WTC11 (cell line): ENCODE results near the gene COBL. TPM values are rescaled to one million over a fixed set of nuclear protein-coding genes. Genes with fewer than 3 reads are reported as not detected.

Experiments
- ATAC-seq: fragments of 200-7000 bp; cut with Tn5 transposase; 2 replicates; pipeline ENCODE4 v1.10.0; 2021; ENCODE audit warnings: mild to moderate bottlenecking, moderate library complexity
- CTCF ChIA-PET: fragments of 300-600 bp; sonication (Branson Sonifier 250); formaldehyde crosslinking; loops from one replicate; lab custom pipeline; 2021; ENCODE audit warnings: antibody characterized with exemption; lab: Charles Lee
- POLR2A ChIA-PET: fragments of 350-600 bp; sonication (Branson Sonifier 250); formaldehyde crosslinking; loops from one replicate; lab custom pipeline; 2021; ENCODE audit warnings: antibody characterized with exemption; lab: Charles Lee
- DNase-seq: peaks from one replicate; pipeline ENCODE4 v3.0.0; 2021; ENCODE audit warnings: low spot score
- H3K27ac Mint-ChIP-seq: 2 replicates; pipeline ENCODE4 v1.8.0; 2021; ENCODE audit warnings: mixed read lengths
- H3K27me3 Mint-ChIP-seq: 2 replicates; pipeline ENCODE4 v1.8.0; 2021; ENCODE audit warnings: low read depth, mild to moderate bottlenecking, moderate library complexity, mixed read lengths
- H3K36me3 Mint-ChIP-seq: 2 replicates; pipeline ENCODE4 v1.8.0; 2021; ENCODE audit warnings: mixed read lengths
- H3K4me1 Mint-ChIP-seq: 2 replicates; pipeline ENCODE4 v1.8.0; 2022; ENCODE audit warnings: mixed read lengths
- H3K4me3 Mint-ChIP-seq: 2 replicates; pipeline ENCODE4 v1.8.0; 2021; ENCODE audit warnings: mild to moderate bottlenecking, moderate library complexity, mixed read lengths
- H3K9me3 Mint-ChIP-seq: 2 replicates; pipeline ENCODE4 v1.8.0; 2021; ENCODE audit warnings: mixed read lengths
- ARID4B ChIP-seq: sonication (generic); formaldehyde crosslinking; IDR thresholded peaks from 2 replicates; pipeline ENCODE4 v1.8.0; 2023; ENCODE audit warnings: missing genetic modification reagents, mild to moderate bottlenecking, borderline replicate concordance
- HMGA2 ChIP-seq: fragments of 250-450 bp; sonication (Bioruptor Pico); IDR thresholded peaks from 2 replicates; pipeline ENCODE4 v1.4.0; 2021; ENCODE audit warnings: mild to moderate bottlenecking, moderate library complexity
- IRF1 ChIP-seq: sonication (generic); formaldehyde crosslinking; IDR thresholded peaks from 2 replicates; pipeline ENCODE4 v1.8.0; 2023; ENCODE audit warnings: missing genetic modification reagents
- MAX ChIP-seq: sonication (generic); formaldehyde crosslinking; IDR thresholded peaks from 2 replicates; pipeline ENCODE4 v1.8.0; 2022; ENCODE audit warnings: mild to moderate bottlenecking, missing genetic modification reagents
- MLX ChIP-seq: sonication (generic); formaldehyde crosslinking; IDR thresholded peaks from 2 replicates; pipeline ENCODE4 v1.8.1; 2023; ENCODE audit warnings: mild to moderate bottlenecking, missing genetic modification reagents, moderate library complexity
- MYBL2 ChIP-seq: sonication (generic); formaldehyde crosslinking; IDR thresholded peaks from 2 replicates; pipeline ENCODE4 v1.8.1; 2023; ENCODE audit warnings: mild to moderate bottlenecking, moderate library complexity, missing genetic modification reagents
- PRRX2 ChIP-seq: fragments of 250-450 bp; sonication (Bioruptor Pico); IDR thresholded peaks from 2 replicates; pipeline ENCODE4 v1.8.0; 2021; ENCODE audit warnings: mild to moderate bottlenecking
- RORB ChIP-seq: fragments of 250-450 bp; sonication (Bioruptor Pico); IDR thresholded peaks from 2 replicates; pipeline ENCODE4 v1.9.0; 2021; ENCODE audit warnings: mild to moderate bottlenecking
- SOX15 ChIP-seq: fragments of 250-450 bp; sonication (Bioruptor Pico); IDR thresholded peaks from 2 replicates; pipeline ENCODE4 v1.9.0; 2021; ENCODE audit warnings: mild to moderate bottlenecking
- TEAD4 ChIP-seq: sonication (generic); formaldehyde crosslinking; IDR thresholded peaks from 2 replicates; pipeline ENCODE4 v1.8.0; 2022; ENCODE audit warnings: mild to moderate bottlenecking, missing genetic modification reagents
- ZNF671 ChIP-seq: fragments of 250-450 bp; sonication (Bioruptor Pico); IDR thresholded peaks from 2 replicates; pipeline ENCODE4 v1.8.0; 2021; ENCODE audit warnings: mild to moderate bottlenecking
- ZSCAN18 ChIP-seq: fragments of 250-450 bp; sonication (Bioruptor Pico); IDR thresholded peaks from 2 replicates; pipeline ENCODE4 v2.1.2; 2022; ENCODE audit warnings: mild to moderate bottlenecking, moderate library complexity
- total RNA-seq: library from RNA; stranded (reverse); gene quantifications from 3 replicates; pipeline ENCODE4 v1.2.3, GENCODE V29; 2021
- TF ChIP-seq, protein P1 (sequence below): sonication (generic); formaldehyde crosslinking; conservative IDR thresholded peaks from 2 replicates; pipeline ENCODE4 v1.8.1; 2023; ENCODE audit warnings: mild to moderate bottlenecking, low read depth, missing genetic modification reagents, moderate library complexity
- TF ChIP-seq, protein P2 (sequence below): fragments of 250-450 bp; sonication (Bioruptor Pico); IDR thresholded peaks from 2 replicates; pipeline ENCODE4 v1.9.0; 2021; ENCODE audit warnings: mild to moderate bottlenecking

COBL gene
- total RNA-seq, 1 experiment from 2014 or later = 36.5 TPM

- POLR2A ChIA-PET = no interaction called here
- no peak overlapping the region for H3K27ac Mint-ChIP-seq
These were observed 73.0 kb downstream of the COBL start for GRCh38 chr7:51243631-51244030.

More at GRCh38 chr7:51243631-51244030, 73.0 kb downstream of the COBL start:
- ATAC-seq (no peak), DNase-seq (no peak)
- H3K36me3 Mint-ChIP-seq = no peaks in the 10 kb centered on the region
- H3K27me3 Mint-ChIP-seq = no peaks in the 10 kb centered on the region
- peaks cover 4% of the 10 kb centered on the region; the same call in 1 of the 2 replicates for H3K9me3 Mint-ChIP-seq
- peaks cover 40% of the 10 kb centered on the region for H3K4me1 Mint-ChIP-seq
- TF ChIP-seq IRF1 (CRISPR knock-in tag) (no peak), MLX (CRISPR knock-in tag) (no peak), ZNF671 (CRISPR knock-in tag) (no peak), MYBL2 (CRISPR knock-in tag) (no peak), PRRX2 (CRISPR knock-in tag) (no peak), TEAD4 (CRISPR knock-in tag) (no peak), HMGA2 (CRISPR knock-in tag) (no peak), MAX (CRISPR knock-in tag) (no peak), RORB (CRISPR knock-in tag) (no peak), ARID4B (CRISPR knock-in tag) (no peak), ZSCAN18 (CRISPR knock-in tag) (no peak), SOX15 (CRISPR knock-in tag) (no peak)
- TF ChIP-seq, protein P1, sequence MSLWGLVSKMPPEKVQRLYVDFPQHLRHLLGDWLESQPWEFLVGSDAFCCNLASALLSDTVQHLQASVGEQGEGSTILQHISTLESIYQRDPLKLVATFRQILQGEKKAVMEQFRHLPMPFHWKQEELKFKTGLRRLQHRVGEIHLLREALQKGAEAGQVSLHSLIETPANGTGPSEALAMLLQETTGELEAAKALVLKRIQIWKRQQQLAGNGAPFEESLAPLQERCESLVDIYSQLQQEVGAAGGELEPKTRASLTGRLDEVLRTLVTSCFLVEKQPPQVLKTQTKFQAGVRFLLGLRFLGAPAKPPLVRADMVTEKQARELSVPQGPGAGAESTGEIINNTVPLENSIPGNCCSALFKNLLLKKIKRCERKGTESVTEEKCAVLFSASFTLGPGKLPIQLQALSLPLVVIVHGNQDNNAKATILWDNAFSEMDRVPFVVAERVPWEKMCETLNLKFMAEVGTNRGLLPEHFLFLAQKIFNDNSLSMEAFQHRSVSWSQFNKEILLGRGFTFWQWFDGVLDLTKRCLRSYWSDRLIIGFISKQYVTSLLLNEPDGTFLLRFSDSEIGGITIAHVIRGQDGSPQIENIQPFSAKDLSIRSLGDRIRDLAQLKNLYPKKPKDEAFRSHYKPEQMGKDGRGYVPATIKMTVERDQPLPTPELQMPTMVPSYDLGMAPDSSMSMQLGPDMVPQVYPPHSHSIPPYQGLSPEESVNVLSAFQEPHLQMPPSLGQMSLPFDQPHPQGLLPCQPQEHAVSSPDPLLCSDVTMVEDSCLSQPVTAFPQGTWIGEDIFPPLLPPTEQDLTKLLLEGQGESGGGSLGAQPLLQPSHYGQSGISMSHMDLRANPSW (CRISPR knock-in tag) = no peak
- TF ChIP-seq, protein P2, sequence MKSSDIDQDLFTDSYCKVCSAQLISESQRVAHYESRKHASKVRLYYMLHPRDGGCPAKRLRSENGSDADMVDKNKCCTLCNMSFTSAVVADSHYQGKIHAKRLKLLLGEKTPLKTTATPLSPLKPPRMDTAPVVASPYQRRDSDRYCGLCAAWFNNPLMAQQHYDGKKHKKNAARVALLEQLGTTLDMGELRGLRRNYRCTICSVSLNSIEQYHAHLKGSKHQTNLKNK (CRISPR knock-in tag) = no peak
- TF ChIP-seq, all 79 proteins: peak for 0
- CTCF ChIA-PET = interaction anchor here (0.6 kb wide), 2 partner anchors 13 to 25 kb away, joined by 3 read pairs; no protein-coding TSS in a partner anchor
- H3K4me3 Mint-ChIP-seq = no peak overlapping the region
